LNCaP clone FGC (cell line): Measurements from ENCODE around the gene ADGRL2.

ENCODE experiments used
- DNase-seq: peaks from one replicate; pipeline ENCODE4 v3.0.0-alpha.2; 2011; ENCODE audit warnings: low read depth
- H3K4me3 ChIP-seq: 2 replicates; pipeline ENCODE4 v1.5.1; 2011; ENCODE audit warnings: mild to moderate bottlenecking, low read depth, low read length, control low read depth
- TF ChIP-seq, protein P1 (sequence below): IDR thresholded peaks from 2 replicates; pipeline ENCODE4 v1.5.1; 2012; ENCODE audit warnings: mild to moderate bottlenecking; ENCODE audit not compliant: control insufficient read depth, insufficient read depth; ENCODE audit errors: extremely low read depth

ADGRL2 gene

DNA sequence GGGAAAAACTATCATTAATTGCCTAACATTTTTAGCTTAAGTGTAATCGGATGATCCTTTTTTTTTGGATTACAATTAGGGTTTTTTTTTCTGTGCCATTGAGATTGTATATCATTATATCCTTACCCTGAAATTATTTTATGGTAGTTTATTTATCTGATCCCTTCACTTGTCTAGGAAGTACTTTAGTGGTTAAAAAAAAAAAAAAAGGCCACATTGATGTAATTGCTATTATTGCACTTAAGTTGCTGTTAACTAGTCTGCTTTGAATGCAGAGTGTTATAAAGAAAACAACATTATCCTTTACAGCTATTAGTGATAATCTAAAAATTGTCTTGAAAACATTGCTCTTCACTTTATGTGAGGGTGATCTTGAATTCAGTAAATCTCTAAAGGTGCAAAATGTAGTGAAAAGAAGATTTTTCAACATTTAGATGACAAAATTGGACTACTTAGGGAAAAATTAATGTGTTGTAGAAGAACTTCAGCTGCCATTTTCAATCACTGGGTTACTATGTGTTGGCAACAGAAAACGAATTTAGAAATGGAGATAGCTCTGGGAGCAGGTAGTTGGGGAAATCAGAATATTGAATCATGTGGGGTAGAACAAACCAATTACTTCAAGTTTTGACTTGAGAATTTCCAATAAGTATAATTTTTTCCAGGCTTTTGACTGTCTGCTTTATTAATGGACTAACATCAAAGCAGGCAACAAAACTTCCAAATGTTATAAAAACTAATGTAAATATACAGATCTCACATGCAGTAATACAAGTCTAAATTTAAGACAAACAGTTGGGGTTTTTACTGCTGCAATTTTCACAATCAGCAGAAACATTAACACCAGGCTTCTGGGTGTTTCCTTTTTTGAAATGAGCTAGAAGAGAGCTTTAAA, 5.0 kb downstream of the ADGRL2 start:
- no peak overlapping the region for H3K4me3 ChIP-seq
- TF ChIP-seq, protein P1, sequence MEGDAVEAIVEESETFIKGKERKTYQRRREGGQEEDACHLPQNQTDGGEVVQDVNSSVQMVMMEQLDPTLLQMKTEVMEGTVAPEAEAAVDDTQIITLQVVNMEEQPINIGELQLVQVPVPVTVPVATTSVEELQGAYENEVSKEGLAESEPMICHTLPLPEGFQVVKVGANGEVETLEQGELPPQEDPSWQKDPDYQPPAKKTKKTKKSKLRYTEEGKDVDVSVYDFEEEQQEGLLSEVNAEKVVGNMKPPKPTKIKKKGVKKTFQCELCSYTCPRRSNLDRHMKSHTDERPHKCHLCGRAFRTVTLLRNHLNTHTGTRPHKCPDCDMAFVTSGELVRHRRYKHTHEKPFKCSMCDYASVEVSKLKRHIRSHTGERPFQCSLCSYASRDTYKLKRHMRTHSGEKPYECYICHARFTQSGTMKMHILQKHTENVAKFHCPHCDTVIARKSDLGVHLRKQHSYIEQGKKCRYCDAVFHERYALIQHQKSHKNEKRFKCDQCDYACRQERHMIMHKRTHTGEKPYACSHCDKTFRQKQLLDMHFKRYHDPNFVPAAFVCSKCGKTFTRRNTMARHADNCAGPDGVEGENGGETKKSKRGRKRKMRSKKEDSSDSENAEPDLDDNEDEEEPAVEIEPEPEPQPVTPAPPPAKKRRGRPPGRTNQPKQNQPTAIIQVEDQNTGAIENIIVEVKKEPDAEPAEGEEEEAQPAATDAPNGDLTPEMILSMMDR: no peak
- no peak for DNase-seq

DNA sequence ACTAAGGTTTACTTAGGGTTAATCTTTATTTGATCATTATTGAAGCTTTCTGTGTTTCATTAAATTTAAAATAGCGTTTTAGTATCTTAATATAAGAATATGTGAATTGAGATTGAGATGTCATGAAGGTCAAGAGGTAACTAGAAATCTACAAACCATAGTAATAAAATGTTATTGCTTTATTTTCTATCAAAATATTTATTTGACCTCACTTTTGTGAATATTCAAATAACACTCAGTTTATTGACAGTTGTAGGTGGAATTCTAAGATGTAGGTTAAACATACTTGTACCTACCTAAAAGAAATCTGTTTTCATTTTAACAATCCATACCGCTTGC, 5.7 kb downstream of the ADGRL2 start:
- TF ChIP-seq, protein P1: no peak
- no peak for DNase-seq
- H3K4me3 ChIP-seq: no peak overlapping the region

DNA sequence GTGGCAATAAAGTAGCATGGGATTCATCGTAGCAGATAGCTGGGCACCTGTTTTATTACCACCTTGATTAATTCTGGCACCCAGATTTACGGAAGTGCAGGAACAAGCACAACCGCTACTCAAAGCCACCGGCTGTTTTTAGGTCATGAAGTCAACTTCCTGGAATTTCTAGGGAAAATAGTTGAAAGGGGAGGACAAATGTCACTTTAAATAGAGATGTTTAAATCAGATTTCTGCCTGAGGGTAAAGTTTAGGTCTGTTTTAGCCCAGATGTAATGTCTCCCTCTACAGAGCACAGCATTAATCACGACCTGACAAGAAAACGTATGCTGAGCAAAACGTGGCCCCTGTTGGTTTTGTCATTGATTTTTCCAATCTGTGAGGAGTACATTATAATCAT, 8.0 kb downstream of the ADGRL2 start:
- H3K4me3 ChIP-seq: no peak overlapping the region
- TF ChIP-seq, protein P1: peak; percentile 28; the same call in 1 of the 2 replicates
- DNase-seq: no peak

DNA sequence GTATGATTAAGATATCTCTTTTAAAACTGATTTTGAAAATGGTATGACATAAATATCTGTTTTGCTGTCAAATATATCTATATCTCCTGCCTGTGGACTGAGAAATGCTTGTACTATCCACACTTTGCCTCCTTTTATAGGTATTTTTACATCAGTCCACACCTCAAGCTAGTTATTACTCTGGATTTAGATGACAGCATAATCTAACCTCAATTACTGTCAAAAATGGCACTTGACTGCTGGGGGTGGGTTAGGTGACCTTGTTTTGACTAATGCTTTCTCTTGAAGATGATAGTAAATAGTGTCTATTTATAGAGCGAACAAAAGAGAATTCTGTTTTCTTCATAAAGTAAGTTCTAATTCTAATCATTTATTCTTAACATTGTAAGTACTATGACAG, 9.1 kb downstream of the ADGRL2 start:
- no peak for DNase-seq
- TF ChIP-seq, protein P1: no peak
- H3K4me3 ChIP-seq: no peak overlapping the region

DNA sequence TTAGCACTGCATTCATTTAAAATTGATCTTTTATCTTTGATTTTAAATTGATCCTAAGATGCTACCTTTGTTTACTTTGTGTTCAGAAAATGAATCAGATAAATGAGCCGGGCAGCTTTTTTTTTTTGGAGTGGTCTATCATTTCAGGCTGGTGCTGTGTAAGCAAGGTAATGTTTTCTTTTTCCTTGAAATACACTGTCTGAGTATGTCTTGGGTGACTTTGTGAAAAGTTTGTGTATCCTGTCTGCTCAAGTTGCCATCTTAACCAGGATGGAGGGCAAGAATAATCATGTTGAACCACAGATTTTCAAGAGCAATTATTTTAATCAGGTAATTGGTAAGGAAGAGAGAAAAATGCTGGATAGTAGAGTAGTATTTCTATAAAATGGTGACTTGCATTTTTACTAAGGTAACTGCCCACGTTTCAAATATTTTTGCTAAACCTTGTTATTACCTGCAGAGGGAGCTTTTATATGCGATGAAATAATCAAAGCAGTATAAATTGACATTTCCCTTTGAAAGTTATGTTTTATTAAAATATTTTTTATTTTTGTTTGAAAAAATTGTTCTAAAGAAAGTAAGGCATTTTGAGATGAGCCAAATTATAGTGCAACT, 11.1 kb downstream of the ADGRL2 start:
- H3K4me3 ChIP-seq: no peak overlapping the region
- no peak for DNase-seq
- TF ChIP-seq, protein P1: peak; percentile 50

DNA sequence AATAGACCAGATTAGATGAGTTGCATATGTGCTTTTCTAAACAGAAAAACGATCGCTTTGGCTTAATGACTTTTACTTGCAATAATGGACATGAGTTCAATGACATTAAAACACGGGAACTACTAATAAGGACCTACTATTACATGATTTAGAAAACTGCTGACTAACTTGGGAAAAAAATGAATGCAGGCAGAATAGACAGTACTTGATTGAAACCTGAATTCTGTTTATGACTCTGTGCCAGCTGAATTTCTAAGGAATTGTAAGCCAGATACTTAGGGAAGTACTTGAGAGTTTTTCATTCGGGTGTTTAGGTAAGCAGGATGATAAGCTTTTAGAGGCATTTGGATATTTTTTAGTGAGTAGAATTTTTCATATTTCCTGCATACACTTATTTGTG, 12.0 kb downstream of the ADGRL2 start:
- no peak for DNase-seq
- TF ChIP-seq, protein P1: no peak
- H3K4me3 ChIP-seq: no peak overlapping the region
